A549 (cell line): Measurements from ENCODE around the gene ERLIN1. TPM values are rescaled to one million over a fixed set of nuclear protein-coding genes. Genes with fewer than 3 reads are reported as not detected.

Source experiments
- ATAC-seq, 2 experiments: fragments of 200-7000 bp in 1 of 2; fragments of >200 bp in 1 of 2; cut with Nextera tagmentation in 1 of 2; cut with Tn5 transposase in 1 of 2; 3 replicates each; pipeline versions ENCODE4 v1.8.0 to v1.9.1; 2018 to 2020; ENCODE audit warnings: mild to moderate bottlenecking in 1 of 2, moderate library complexity in 1 of 2
- CTCF ChIA-PET: fragments of 300-600 bp; sonication (Branson Sonifier 250); formaldehyde crosslinking; extraction: SDS; loops from one replicate; lab custom pipeline; 2021; ENCODE audit warnings: antibody characterized with exemption, inconsistent platforms; lab: Yijun Ruan, JAX
- POLR2A ChIA-PET: fragments of 350-600 bp; formaldehyde crosslinking; extraction: SDS; loops from one replicate; lab custom pipeline; 2021; ENCODE audit warnings: antibody characterized with exemption, inconsistent platforms; lab: Yijun Ruan, JAX
- DNase-seq, 2 experiments: peaks; one replicate each; pipeline versions ENCODE4 v3.0.0 to v3.0.0-alpha.2; 2011 to 2016; ENCODE audit warnings: low read depth in 1 of 2, low spot score in 1 of 2
- FAIRE-seq: peaks from 2 replicates; lab custom pipeline; 2011; peaks lifted over from hg19 to GRCh38; lab: Jason Lieb, UNC
- H3K27ac ChIP-seq, 2 experiments: fragments of >200 bp; sonication (Bioruptor Twin); formaldehyde crosslinking; 3 replicates each; pipeline ENCODE4 v1.5.1; 2016 to 2017
- H3K4me1 ChIP-seq: fragments of >200 bp; sonication (Bioruptor Twin); formaldehyde crosslinking; 3 replicates; pipeline ENCODE4 v1.6.1; 2016
- H3K4me2 ChIP-seq: fragments of >200 bp; sonication (Bioruptor Twin); formaldehyde crosslinking; 3 replicates; pipeline ENCODE4 v1.6.1; 2016
- H3K4me3 ChIP-seq: fragments of >200 bp; sonication (Bioruptor Twin); formaldehyde crosslinking; 3 replicates; pipeline ENCODE4 v1.5.1; 2016
- H3K9me3 ChIP-seq: fragments of >200 bp; sonication (Bioruptor Twin); formaldehyde crosslinking; 3 replicates; pipeline ENCODE4 v1.6.1; 2016
- CHD2 ChIP-seq: fragments of 150-350 bp; IDR thresholded peaks from 2 replicates; pipeline ENCODE4 v1.6.1; 2014; ENCODE audit warnings: low read length; ENCODE audit not compliant: partially characterized antibody
- CHD4 ChIP-seq: fragments of 200-600 bp; sonication (generic); IDR thresholded peaks from 2 replicates; pipeline ENCODE4 v1.6.1; 2016; ENCODE audit warnings: antibody characterized with exemption, mild to moderate bottlenecking, borderline replicate concordance
- CTCF ChIP-seq: fragments of >200 bp; sonication (Bioruptor Twin); formaldehyde crosslinking; IDR thresholded peaks from 3 replicates; pipeline ENCODE4 v1.5.1; 2016
- EHMT2 ChIP-seq: fragments of 200-600 bp; sonication (generic); IDR thresholded peaks from 2 replicates; pipeline ENCODE4 v1.6.1; 2016; ENCODE audit warnings: antibody characterized with exemption, low read depth, mild to moderate bottlenecking, moderate library complexity
- ELK1 ChIP-seq: fragments of 150-350 bp; IDR thresholded peaks from 2 replicates; pipeline ENCODE4 v1.6.1; 2014; ENCODE audit warnings: low read depth, mild to moderate bottlenecking, low read length
- FOSB ChIP-seq: fragments of 250-450 bp; sonication (Bioruptor Pico); IDR thresholded peaks from 2 replicates; pipeline ENCODE4 v1.5.0; 2020; ENCODE audit warnings: mild to moderate bottlenecking, moderate library complexity
- FOSL2 ChIP-seq, 2 experiments: fragments of 450-650 bp in 1 of 2; fragments of >200 bp in 1 of 2; sonication (Bioruptor Twin) in 1 of 2; formaldehyde crosslinking; IDR thresholded peaks; 2 replicates each; pipeline versions ENCODE4 v1.5.0 to v1.6.1; 2016 to 2020; ENCODE audit warnings: mild to moderate bottlenecking in 1 of 2, moderate library complexity in 1 of 2
- GATA3 ChIP-seq: IDR thresholded peaks from 2 replicates; pipeline ENCODE4 v1.6.1; 2012; ENCODE audit warnings: borderline replicate concordance
- HDAC2 ChIP-seq: fragments of 200-600 bp; sonication (generic); IDR thresholded peaks from 2 replicates; pipeline ENCODE4 v1.6.1; 2016
- HES2 ChIP-seq: fragments of >200 bp; sonication (Bioruptor Twin); formaldehyde crosslinking; IDR thresholded peaks from 2 replicates; pipeline ENCODE4 v1.6.1; 2016
- HOXB13 ChIP-seq: fragments of 250-450 bp; sonication (Bioruptor Pico); IDR thresholded peaks from 2 replicates; pipeline ENCODE4 v1.5.0; 2020; ENCODE audit warnings: low read depth, mild to moderate bottlenecking, moderate library complexity
- HOXB5 ChIP-seq: fragments of 250-450 bp; sonication (Bioruptor Pico); IDR thresholded peaks from 2 replicates; pipeline ENCODE4 v1.5.0; 2020; ENCODE audit warnings: mild to moderate bottlenecking, moderate library complexity
- MAFK ChIP-seq: fragments of 450-650 bp; IDR thresholded peaks from 2 replicates; pipeline ENCODE4 v1.6.1; 2014; ENCODE audit not compliant: partially characterized antibody
- MAX ChIP-seq: IDR thresholded peaks from 2 replicates; pipeline ENCODE4 v1.6.1; 2012
- NR3C1 ChIP-seq: fragments of >200 bp; sonication (Bioruptor Twin); formaldehyde crosslinking; IDR thresholded peaks from 3 replicates; pipeline ENCODE4 v1.6.1; 2017
- POLR2A ChIP-seq: IDR thresholded peaks from 2 replicates; pipeline ENCODE4 v1.6.1; 2012; ENCODE audit warnings: mild to moderate bottlenecking, low read length
- REST ChIP-seq: fragments of 200-600 bp; sonication (generic); IDR thresholded peaks from 2 replicates; pipeline ENCODE4 v1.6.1; 2016; ENCODE audit warnings: antibody characterized with exemption, mild to moderate bottlenecking, moderate library complexity
- SMC3 ChIP-seq: fragments of >200 bp; sonication (Bioruptor Twin); formaldehyde crosslinking; IDR thresholded peaks from 3 replicates; pipeline ENCODE4 v1.6.1; 2018; ENCODE audit warnings: inconsistent platforms
- TFCP2L1 ChIP-seq: fragments of 250-450 bp; sonication (Bioruptor Pico); IDR thresholded peaks from 2 replicates; pipeline ENCODE4 v1.5.0; 2021; ENCODE audit warnings: mild to moderate bottlenecking
- ZFP36 ChIP-seq: fragments of 450-650 bp; IDR thresholded peaks from 2 replicates; pipeline ENCODE4 v1.6.1; 2014; ENCODE audit warnings: borderline replicate concordance; ENCODE audit not compliant: partially characterized antibody
- ZNF302 ChIP-seq: fragments of 250-450 bp; sonication (Bioruptor Pico); IDR thresholded peaks from 2 replicates; pipeline ENCODE4 v1.9.0; 2021; ENCODE audit warnings: inconsistent platforms, mild to moderate bottlenecking, moderate library complexity
- WGBS: methylation state at CpG from one replicate; pipeline ENCODE4 v1.1.6; 2017; ENCODE audit errors: missing lambda C conversion rate; 5-methylcytosine and 5-hydroxymethylcytosine counted together
- polyA plus RNA-seq, 4 experiments: library from polyadenylated mRNA; depleted of rRNA in 3 of 4; stranded (reverse); fragments of >200 nt; fragmentation: RNase III in 1 of 4; extraction: RNeasy Plus Mini Kit Qiagen cat#74134 plus additional on column Dnase treatment in 1 of 4; gene quantifications; 2 replicates in 3 of 4; 3 replicates in 1 of 4; pipeline ENCODE4 v1.2.3, GENCODE V29; 2011 to 2017

ERLIN1 gene
- polyA plus RNA-seq, 2 of the 4 experiments (the other 2 are of a cell fraction), result 62.8 to 78.4 TPM

GRCh38 chr10:100223879-100224278, 38.0 kb upstream of the ERLIN1 start:
- TF ChIP-seq POLR2A (no peak), EHMT2 (no peak), HOXB13 (no peak), HES2 (no peak), FOSB (no peak), FOSL2 (IDR thresholded peaks at IDR 0.05) (no peak), FOSL2 (CRISPR knock-in tag; IDR thresholded peaks at IDR 0.05) (no peak), CHD2 (no peak)
- TF ChIP-seq, all 56 proteins: peak for 0
- POLR2A ChIA-PET, result no interaction called here
- Histone ChIP-seq H3K4me3 (no peak overlapping the region), H3K9me3 (no peaks in the 10 kb centered on the region), H3K27ac (no peak overlapping the region), H3K4me2 (no peak overlapping the region), H3K4me1 (peaks cover 10% of the 10 kb centered on the region; the same call in 2 of the 3 replicates)
- CTCF ChIA-PET, result interaction anchor here (0.9 to 1.2 kb wide), 3 partner anchors 17 to 378 kb away, joined by 4 to 8 read pairs (median 4); no protein-coding TSS in a partner anchor
- 81% methylated on average over 5 of the region's 5 CpGs for WGBS
- FAIRE-seq (peak; percentile 28), DNase-seq (no peak), ATAC-seq (no peak)

- DNase-seq, result no peak
- H3K4me3 ChIP-seq, result no peak overlapping the region
- 89% methylated on average over 2 of the region's 2 CpGs for WGBS
- no peak overlapping the region for H3K27ac ChIP-seq
- POLR2A ChIA-PET, result no interaction called here
- H3K4me2 ChIP-seq, result no peak overlapping the region
- no peak for FAIRE-seq
- ATAC-seq, result no peak
- H3K9me3 ChIP-seq, result no peaks in the 10 kb centered on the region
- CTCF ChIA-PET, result no interaction called here
- TF ChIP-seq HDAC2 (no peak), EHMT2 (no peak), ELK1 (no peak), POLR2A (no peak)
- TF ChIP-seq, all 56 proteins: peak for 0
- H3K4me1 ChIP-seq, result peaks cover 1% of the 10 kb centered on the region; the same call in 1 of the 3 replicates
These were observed 36.7 kb upstream of the ERLIN1 start for GRCh38 chr10:100222529-100222928.

GRCh38 chr10:100216006-100216405, 30.2 kb upstream of the ERLIN1 start:
- ATAC-seq (no peak), DNase-seq (no peak), FAIRE-seq (no peak)
- Histone ChIP-seq H3K4me2 (no peak overlapping the region), H3K9me3 (no peaks in the 10 kb centered on the region), H3K4me3 (no peak overlapping the region), H3K4me1 (no peaks in the 10 kb centered on the region), H3K27ac (no peak overlapping the region)
- WGBS, result 83% methylated on average over 2 of the region's 2 CpGs
- TF ChIP-seq HDAC2, result no peak
- TF ChIP-seq MAFK, result no peak
- no peak for TF ChIP-seq SMC3
- no peak for TF ChIP-seq CTCF
- CTCF ChIA-PET, result interaction anchor here (0.6 to 1.2 kb wide), 2 partner anchors 12 to 333 kb away, joined by 3 read pairs; no protein-coding TSS in a partner anchor
- POLR2A ChIA-PET, result no interaction called here

GRCh38 chr10:100209303-100209702, 23.5 kb upstream of the ERLIN1 start:
- Histone ChIP-seq H3K4me3 (no peak overlapping the region), H3K4me2 (no peak overlapping the region), H3K4me1 (no peaks in the 10 kb centered on the region), H3K27ac (no peak overlapping the region), H3K9me3 (no peaks in the 10 kb centered on the region)
- ChIA-PET CTCF (no interaction called here), POLR2A (no interaction called here)
- no peak for DNase-seq
- ATAC-seq, result no peak
- no peak for FAIRE-seq
- WGBS, result 91% methylated on average over 7 of the region's 7 CpGs
- TF ChIP-seq ZFP36, result no peak
- no peak for TF ChIP-seq SMC3
- TF ChIP-seq CHD4, result no peak
- no peak for TF ChIP-seq ELK1
- no peak for TF ChIP-seq MAX
- no peak for TF ChIP-seq REST
- TF ChIP-seq GATA3, result no peak
- TF ChIP-seq ZNF302 (CRISPR knock-in tag), result no peak
- TF ChIP-seq TFCP2L1, result no peak
- no peak for TF ChIP-seq HOXB5 (CRISPR knock-in tag)
- no peak for TF ChIP-seq EHMT2
- no peak for TF ChIP-seq HDAC2
- no peak for TF ChIP-seq HES2
- TF ChIP-seq FOSL2 (IDR thresholded peaks at IDR 0.05), result no peak
- TF ChIP-seq FOSL2 (CRISPR knock-in tag; IDR thresholded peaks at IDR 0.05), result no peak
- no peak for TF ChIP-seq NR3C1
